ENCODE measurements around the gene NFIB.

DNA sequence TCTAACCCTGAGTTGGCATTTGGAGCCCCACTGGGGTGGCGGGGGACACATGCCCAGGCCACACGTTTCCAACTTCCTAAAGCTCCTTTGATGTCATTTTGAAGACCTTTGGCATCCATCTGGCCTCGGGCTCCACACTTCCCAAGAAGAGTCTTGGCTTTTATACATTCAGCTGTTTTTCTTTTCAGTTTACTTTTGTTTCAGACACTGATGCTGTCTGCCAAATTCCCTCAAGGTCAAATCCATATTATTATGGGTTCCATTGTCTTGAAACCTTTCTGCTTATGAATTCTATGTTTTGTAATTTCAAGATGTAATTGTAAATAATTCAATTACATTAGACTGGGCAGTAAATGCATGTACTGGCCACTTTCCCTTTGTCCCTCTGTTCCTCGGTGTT is 23.7 kb upstream of the NFIB start:
- TF ChIP-seq EZH2 (optimal IDR thresholded peaks at IDR 0.05; ENCODE audit: low read depth, low read length): no peak
- TF ChIP-seq, protein P1, sequence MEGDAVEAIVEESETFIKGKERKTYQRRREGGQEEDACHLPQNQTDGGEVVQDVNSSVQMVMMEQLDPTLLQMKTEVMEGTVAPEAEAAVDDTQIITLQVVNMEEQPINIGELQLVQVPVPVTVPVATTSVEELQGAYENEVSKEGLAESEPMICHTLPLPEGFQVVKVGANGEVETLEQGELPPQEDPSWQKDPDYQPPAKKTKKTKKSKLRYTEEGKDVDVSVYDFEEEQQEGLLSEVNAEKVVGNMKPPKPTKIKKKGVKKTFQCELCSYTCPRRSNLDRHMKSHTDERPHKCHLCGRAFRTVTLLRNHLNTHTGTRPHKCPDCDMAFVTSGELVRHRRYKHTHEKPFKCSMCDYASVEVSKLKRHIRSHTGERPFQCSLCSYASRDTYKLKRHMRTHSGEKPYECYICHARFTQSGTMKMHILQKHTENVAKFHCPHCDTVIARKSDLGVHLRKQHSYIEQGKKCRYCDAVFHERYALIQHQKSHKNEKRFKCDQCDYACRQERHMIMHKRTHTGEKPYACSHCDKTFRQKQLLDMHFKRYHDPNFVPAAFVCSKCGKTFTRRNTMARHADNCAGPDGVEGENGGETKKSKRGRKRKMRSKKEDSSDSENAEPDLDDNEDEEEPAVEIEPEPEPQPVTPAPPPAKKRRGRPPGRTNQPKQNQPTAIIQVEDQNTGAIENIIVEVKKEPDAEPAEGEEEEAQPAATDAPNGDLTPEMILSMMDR (IDR thresholded peaks at IDR 0.05; ENCODE audit: low read length): no peak
